ENCODE measurements around the gene MACROD2.

DNA sequence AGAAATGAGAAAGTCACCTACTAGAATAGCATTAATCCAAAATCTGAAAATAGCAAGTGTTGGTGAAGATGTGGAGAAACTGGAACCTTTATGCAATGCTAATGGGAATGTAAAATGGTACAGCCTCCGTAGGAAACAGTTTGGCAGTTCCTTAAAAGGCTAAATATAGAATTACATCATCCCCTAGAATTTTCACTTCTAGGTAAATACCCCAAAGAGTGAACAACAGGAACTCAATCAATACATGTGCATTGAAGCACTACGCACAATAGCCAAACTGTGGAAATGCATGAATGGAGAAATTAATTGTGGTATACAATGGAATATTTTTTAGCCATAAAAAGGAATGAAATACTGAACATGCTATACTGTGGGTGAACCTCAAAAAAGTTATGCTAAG, 1324.1 kb downstream of the MACROD2 start:
- TF ChIP-seq POLR2A (IDR thresholded peaks at IDR 0.05) (no peak), CTCF (IDR thresholded peaks at IDR 0.05) (no peak), EP300 (IDR thresholded peaks at IDR 0.05; ENCODE audit: low read depth) (no peak), POLR2AphosphoS5 (IDR thresholded peaks at IDR 0.05) (no peak)
